Measurements from ENCODE around the gene TRPM7. TPM values are rescaled to one million over a fixed set of nuclear protein-coding genes. Genes with fewer than 3 reads are reported as not detected.

TRPM7 gene
- total and polyA plus RNA-seq, 2 of the 13 experiments (the other 11 are each of a cell fraction or from before 2014, with no cell fraction given), result 11.0 to 36.0 TPM

GRCh38 chr15:50718700-50719125 lies 32.1 kb upstream of the TRPM7 start (continued):
- peak; percentile 69; the same call in 1 of the 2 replicates for TF ChIP-seq PRDM10 (CRISPR knock-in tag; IDR thresholded peaks at IDR 0.05; ENCODE audit: low read depth)
- TF ChIP-seq AKNA (CRISPR knock-in tag; IDR thresholded peaks at IDR 0.05; ENCODE audit: borderline replicate concordance), result no peak
- no peak for TF ChIP-seq FOXP1 (IDR thresholded peaks at IDR 0.05)
- peak; percentile 75 for TF ChIP-seq FOXP1 (CRISPR knock-in tag; IDR thresholded peaks at IDR 0.05)
- no peak for TF ChIP-seq CBX1 (IDR thresholded peaks at IDR 0.05; ENCODE audit: low read depth)
- TF ChIP-seq ARID4A (CRISPR knock-in tag; IDR thresholded peaks at IDR 0.05; ENCODE audit: borderline replicate concordance), result peak; percentile 54; the same call in 1 of the 2 replicates
- TF ChIP-seq ATF2 (CRISPR knock-in tag; IDR thresholded peaks at IDR 0.05), result peak; percentile 58; the same call in 1 of the 2 replicates
- TF ChIP-seq ELF3 (CRISPR knock-in tag; IDR thresholded peaks at IDR 0.05), result peak; percentile 70
- TF ChIP-seq IKZF1 (IDR thresholded peaks at IDR 0.05), result no peak
- TF ChIP-seq ZC3H13 (CRISPR knock-in tag; IDR thresholded peaks at IDR 0.05), result no peak
- no peak for TF ChIP-seq ZBTB26 (CRISPR knock-in tag; IDR thresholded peaks at IDR 0.05; ENCODE audit: borderline replicate concordance)
- no peak for TF ChIP-seq MTF2 (CRISPR knock-in tag; IDR thresholded peaks at IDR 0.05; ENCODE audit: borderline replicate concordance)
- TF ChIP-seq ZNF703 (CRISPR knock-in tag; IDR thresholded peaks at IDR 0.05; ENCODE audit: borderline replicate concordance), result no peak
- TF ChIP-seq ZNF138 (CRISPR knock-in tag; IDR thresholded peaks at IDR 0.05; ENCODE audit: low read depth), result no peak
- no peak for TF ChIP-seq MBD4 (IDR thresholded peaks at IDR 0.05; ENCODE audit: borderline replicate concordance, low read length)
